Activated CD8-positive, alpha-beta T cell treated with anti-CD3 and anti-CD28 coated beads for 36 hours (primary cell): ENCODE results near the gene CIITA. TPM values are rescaled to one million over a fixed set of nuclear protein-coding genes. Genes with fewer than 3 reads are reported as not detected.

ENCODE experiments used
- ATAC-seq: fragments of 200-7000 bp; cut with Tn5 transposase; one replicate; pipeline ENCODE4 v1.10.0; 2021; ENCODE audit warnings: mild to moderate bottlenecking, moderate library complexity
- CTCF ChIA-PET: fragments of 350-600 bp; sonication (Branson Sonifier 250); formaldehyde crosslinking; loops from one replicate; lab custom pipeline; 2021; ENCODE audit warnings: antibody characterized with exemption; lab: Charles Lee
- POLR2A ChIA-PET: fragments of 350-600 bp; sonication (Branson Sonifier 250); formaldehyde crosslinking; loops from one replicate; lab custom pipeline; 2021; ENCODE audit warnings: antibody characterized with exemption; lab: Charles Lee
- DNase-seq: peaks from one replicate; pipeline ENCODE4 v3.0.0-alpha.2; 2020
- H3K27ac Mint-ChIP-seq: one replicate; pipeline ENCODE4 v1.8.0; 2021; ENCODE audit warnings: mild to moderate bottlenecking, mixed read lengths
- H3K27me3 Mint-ChIP-seq: one replicate; pipeline ENCODE4 v1.8.0; 2021; ENCODE audit warnings: mixed read lengths
- H3K36me3 Mint-ChIP-seq: one replicate; pipeline ENCODE4 v1.8.0; 2021; ENCODE audit warnings: low read depth, mixed read lengths
- H3K4me1 Mint-ChIP-seq: one replicate; pipeline ENCODE4 v1.8.0; 2021; ENCODE audit warnings: low read depth, mixed read lengths
- H3K4me3 Mint-ChIP-seq: one replicate; pipeline ENCODE4 v1.8.0; 2021; ENCODE audit warnings: mild to moderate bottlenecking, moderate library complexity, mixed read lengths
- H3K9me3 Mint-ChIP-seq: one replicate; pipeline ENCODE4 v1.8.0; 2021; ENCODE audit warnings: mixed read lengths
- intact Hi-C: fragments of 100-400 bp; cut with micrococcal nuclease; formaldehyde crosslinking; loops from one replicate; pipeline ENCODE4 v1.10.0; 2022
- total RNA-seq, 2 experiments: library from RNA; stranded (reverse); gene quantifications; one replicate each; pipeline ENCODE4 v1.2.3, GENCODE V29; 2021
- TF ChIP-seq, protein P1 (sequence below): fragments of 200-600 bp; IDR thresholded peaks from one replicate; pipeline ENCODE4 v1.8.0; 2022; ENCODE audit warnings: antibody characterized with exemption, mild to moderate bottlenecking

Gene CIITA
- total RNA-seq, 2 experiments from 2014 or later, result 4.4 to 5.3 TPM

DNA sequence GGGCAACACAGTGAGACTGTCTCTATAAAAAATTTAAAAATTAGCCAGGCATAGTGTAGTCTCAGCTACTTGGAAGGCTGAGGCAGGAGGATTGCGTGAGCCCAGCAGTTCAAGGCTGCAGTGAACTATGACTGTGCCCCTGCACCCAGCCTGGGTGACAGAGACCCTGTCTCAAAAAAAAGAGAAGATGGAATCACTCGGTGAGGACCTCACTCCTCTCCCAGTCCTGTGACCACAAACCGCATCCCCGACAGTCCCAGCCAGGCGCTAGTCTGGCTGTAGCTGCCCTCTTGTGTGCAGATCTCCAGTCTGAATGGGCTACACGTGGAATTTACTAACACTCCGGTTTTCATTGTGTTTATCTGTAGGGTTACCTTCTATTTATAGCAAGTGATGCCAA lies 54.1 kb downstream of the CIITA start:
- ATAC-seq (no peak), DNase-seq (no peak)
- TF ChIP-seq, protein P1, sequence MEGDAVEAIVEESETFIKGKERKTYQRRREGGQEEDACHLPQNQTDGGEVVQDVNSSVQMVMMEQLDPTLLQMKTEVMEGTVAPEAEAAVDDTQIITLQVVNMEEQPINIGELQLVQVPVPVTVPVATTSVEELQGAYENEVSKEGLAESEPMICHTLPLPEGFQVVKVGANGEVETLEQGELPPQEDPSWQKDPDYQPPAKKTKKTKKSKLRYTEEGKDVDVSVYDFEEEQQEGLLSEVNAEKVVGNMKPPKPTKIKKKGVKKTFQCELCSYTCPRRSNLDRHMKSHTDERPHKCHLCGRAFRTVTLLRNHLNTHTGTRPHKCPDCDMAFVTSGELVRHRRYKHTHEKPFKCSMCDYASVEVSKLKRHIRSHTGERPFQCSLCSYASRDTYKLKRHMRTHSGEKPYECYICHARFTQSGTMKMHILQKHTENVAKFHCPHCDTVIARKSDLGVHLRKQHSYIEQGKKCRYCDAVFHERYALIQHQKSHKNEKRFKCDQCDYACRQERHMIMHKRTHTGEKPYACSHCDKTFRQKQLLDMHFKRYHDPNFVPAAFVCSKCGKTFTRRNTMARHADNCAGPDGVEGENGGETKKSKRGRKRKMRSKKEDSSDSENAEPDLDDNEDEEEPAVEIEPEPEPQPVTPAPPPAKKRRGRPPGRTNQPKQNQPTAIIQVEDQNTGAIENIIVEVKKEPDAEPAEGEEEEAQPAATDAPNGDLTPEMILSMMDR, result no peak
- ChIA-PET CTCF (interaction anchor here (0.9 to 1.5 kb wide), 3 partner anchors 9 to 416 kb away, joined by 3 to 4 read pairs (median 3); partner anchors contain the start of gene DEXI), POLR2A (interaction anchor here (1.4 kb wide), 2 partner anchors 9 to 12 kb away, joined by 4 to 5 read pairs; no protein-coding TSS in a partner anchor)
- intact Hi-C loops, result no loop called here
- H3K27ac Mint-ChIP-seq, result no peak overlapping the region
- no peaks in the 10 kb centered on the region for H3K27me3 Mint-ChIP-seq
- H3K4me1 Mint-ChIP-seq, result peaks cover 33% of the 10 kb centered on the region
- no peak overlapping the region for H3K4me3 Mint-ChIP-seq
- peaks cover 23% of the 10 kb centered on the region for H3K36me3 Mint-ChIP-seq
- H3K9me3 Mint-ChIP-seq, result no peaks in the 10 kb centered on the region

DNA sequence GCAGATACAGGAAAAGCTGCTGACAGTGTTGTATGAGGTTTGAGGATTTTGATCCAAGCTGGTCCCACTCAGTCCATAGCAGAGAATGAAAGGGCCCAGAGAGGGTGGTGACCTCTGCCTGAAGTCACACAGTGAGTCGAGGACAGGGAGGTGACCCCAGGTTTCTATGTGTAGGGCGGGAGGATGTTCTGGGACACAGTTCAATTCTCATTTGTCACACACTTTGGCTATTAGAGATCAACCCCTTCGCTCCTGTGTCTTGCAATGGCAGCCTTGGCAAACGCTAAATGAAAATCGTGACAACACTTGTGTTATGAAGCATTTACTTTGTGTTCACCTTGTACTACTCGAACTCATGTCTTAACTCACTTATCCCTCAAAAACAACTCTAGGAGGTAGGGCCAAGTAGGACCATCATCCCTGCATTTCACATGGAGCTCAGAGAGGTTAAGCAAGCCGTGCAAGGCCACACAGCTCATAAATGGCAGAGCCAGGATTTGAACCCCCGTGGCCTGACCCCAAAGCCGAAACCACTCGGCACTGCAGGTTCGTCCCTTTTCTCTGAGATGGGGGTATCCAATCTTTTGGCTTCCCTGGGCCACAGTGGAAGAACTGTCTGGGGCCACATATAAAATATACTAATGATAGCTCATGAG lies 55.1 kb downstream of the CIITA start:
- TF ChIP-seq, protein P1, result no peak
- no peaks in the 10 kb centered on the region for H3K9me3 Mint-ChIP-seq
- ChIA-PET CTCF (interaction anchor here (0.6 to 1.3 kb wide), 3 partner anchors 13 to 62 kb away, joined by 3 to 4 read pairs (median 3); no protein-coding TSS in a partner anchor), POLR2A (no interaction called here)
- intact Hi-C loops, result no loop called here
- DNase-seq, result no peak
- no peak overlapping the region for H3K27ac Mint-ChIP-seq
- no peaks in the 10 kb centered on the region for H3K27me3 Mint-ChIP-seq
- peaks cover 42% of the 10 kb centered on the region for H3K4me1 Mint-ChIP-seq
- ATAC-seq, result no peak
- peaks cover 27% of the 10 kb centered on the region for H3K36me3 Mint-ChIP-seq
- H3K4me3 Mint-ChIP-seq, result no peak overlapping the region

DNA sequence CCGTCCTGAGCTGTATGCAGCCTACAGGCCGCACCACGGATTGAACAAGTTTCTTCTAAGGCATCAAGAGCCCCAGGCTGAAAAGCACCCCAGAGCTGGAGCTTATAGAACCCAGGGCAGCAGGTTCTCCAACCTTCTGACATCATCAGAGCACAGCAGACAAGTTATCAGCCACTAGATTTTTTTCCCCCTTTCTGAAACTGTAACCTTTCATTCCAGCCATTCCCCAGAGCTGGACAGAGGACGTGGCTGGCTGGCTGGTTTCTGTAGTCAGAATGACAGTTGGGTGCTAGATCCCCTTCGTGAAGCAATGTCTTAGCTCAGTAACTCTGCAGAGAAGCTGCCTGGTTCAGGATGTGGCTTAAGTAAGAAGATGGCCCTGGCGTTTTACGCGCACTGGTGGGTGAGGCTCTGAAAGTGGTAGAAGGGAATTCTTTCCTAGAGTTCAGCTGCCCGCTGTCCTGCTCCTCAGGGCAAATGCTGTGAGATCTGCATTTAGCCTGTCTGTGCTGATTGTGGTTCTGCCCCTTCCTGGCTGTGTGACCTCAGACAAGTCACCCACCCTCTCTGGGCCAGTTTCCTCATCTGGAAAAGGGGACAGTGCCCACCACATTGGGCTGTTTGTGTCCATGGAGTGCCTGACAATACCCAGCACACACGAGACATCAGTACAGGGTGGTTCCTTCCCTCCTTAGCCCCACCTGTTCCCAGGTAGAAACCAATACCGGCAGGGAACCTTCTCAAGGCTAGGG lies 56.1 kb downstream of the CIITA start:
- Mint-ChIP-seq H3K9me3 (no peaks in the 10 kb centered on the region), H3K27me3 (no peaks in the 10 kb centered on the region), H3K27ac (no peak overlapping the region), H3K36me3 (peaks cover 23% of the 10 kb centered on the region), H3K4me1 (peaks cover 53% of the 10 kb centered on the region), H3K4me3 (no peak overlapping the region)
- TF ChIP-seq, protein P1, result no peak
- CTCF ChIA-PET, result interaction anchor here (0.6 to 1.3 kb wide), 3 partner anchors 14 to 63 kb away, joined by 3 to 4 read pairs (median 3); no protein-coding TSS in a partner anchor
- ATAC-seq (no peak), DNase-seq (no peak)
- POLR2A ChIA-PET, result no interaction called here
- intact Hi-C loops, result no loop called here

DNA sequence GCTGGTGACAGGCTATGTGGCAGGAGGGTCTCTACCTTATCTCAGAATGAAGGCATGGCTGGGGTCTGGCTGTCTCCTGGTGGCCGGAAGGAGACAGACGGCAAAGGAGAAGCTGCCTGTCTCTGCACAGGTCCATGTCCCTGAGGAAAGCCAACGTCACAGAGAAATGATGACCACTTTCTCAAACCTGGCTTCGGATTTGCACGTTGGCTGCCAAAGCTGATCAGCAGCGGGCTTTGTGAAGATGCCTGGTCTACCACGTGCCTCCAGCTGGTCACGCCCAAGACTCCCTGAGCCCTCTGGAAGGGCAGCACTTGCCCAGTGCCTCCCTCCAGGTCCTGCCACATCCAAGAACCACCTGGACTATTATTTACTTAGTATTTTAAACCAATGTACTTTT lies 56.9 kb downstream of the CIITA start:
- TF ChIP-seq, protein P1, result no peak
- no peaks in the 10 kb centered on the region for H3K27me3 Mint-ChIP-seq
- H3K4me3 Mint-ChIP-seq, result no peak overlapping the region
- ChIA-PET CTCF (interaction anchor here (0.6 to 1.3 kb wide), 2 partner anchors 419 to 432 kb away, joined by 3 read pairs; no protein-coding TSS in a partner anchor), POLR2A (interaction anchor here (1.0 kb wide), 1 partner anchor 15 kb away, joined by 3 read pairs; no protein-coding TSS in a partner anchor)
- H3K9me3 Mint-ChIP-seq, result no peaks in the 10 kb centered on the region
- peaks cover 60% of the 10 kb centered on the region for H3K4me1 Mint-ChIP-seq
- no peak for DNase-seq
- H3K27ac Mint-ChIP-seq, result no peak overlapping the region
- H3K36me3 Mint-ChIP-seq, result peaks cover 31% of the 10 kb centered on the region
- intact Hi-C loops, result no loop called here
- no peak for ATAC-seq
